Measurements from ENCODE around the gene SMARCB1. TPM values are rescaled to one million over a fixed set of nuclear protein-coding genes. Genes with fewer than 3 reads are reported as not detected.

Gene SMARCB1
- total RNA-seq, 1 donor from 2014 or later, result 52.0 TPM

GRCh38 chr22:23778577-23778900 lies 8.2 kb upstream of the SMARCB1 start:
- H3K27ac ChIP-seq (replicated peaks), result no peak overlapping the region
- intact Hi-C loops (cut with micrococcal nuclease), result no loop called here
- no peaks in the 10 kb centered on the region for H3K27me3 ChIP-seq (ENCODE audit: low read depth)
- H3K36me3 ChIP-seq, result peaks cover 7% of the 10 kb centered on the region
- peaks cover 46% of the 10 kb centered on the region for H3K4me1 ChIP-seq
- TF ChIP-seq, protein P1, sequence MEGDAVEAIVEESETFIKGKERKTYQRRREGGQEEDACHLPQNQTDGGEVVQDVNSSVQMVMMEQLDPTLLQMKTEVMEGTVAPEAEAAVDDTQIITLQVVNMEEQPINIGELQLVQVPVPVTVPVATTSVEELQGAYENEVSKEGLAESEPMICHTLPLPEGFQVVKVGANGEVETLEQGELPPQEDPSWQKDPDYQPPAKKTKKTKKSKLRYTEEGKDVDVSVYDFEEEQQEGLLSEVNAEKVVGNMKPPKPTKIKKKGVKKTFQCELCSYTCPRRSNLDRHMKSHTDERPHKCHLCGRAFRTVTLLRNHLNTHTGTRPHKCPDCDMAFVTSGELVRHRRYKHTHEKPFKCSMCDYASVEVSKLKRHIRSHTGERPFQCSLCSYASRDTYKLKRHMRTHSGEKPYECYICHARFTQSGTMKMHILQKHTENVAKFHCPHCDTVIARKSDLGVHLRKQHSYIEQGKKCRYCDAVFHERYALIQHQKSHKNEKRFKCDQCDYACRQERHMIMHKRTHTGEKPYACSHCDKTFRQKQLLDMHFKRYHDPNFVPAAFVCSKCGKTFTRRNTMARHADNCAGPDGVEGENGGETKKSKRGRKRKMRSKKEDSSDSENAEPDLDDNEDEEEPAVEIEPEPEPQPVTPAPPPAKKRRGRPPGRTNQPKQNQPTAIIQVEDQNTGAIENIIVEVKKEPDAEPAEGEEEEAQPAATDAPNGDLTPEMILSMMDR (IDR thresholded peaks at IDR 0.05; ENCODE audit: borderline replicate concordance), result no peak
- no peak overlapping the region for H3K4me3 ChIP-seq
- no peak for DNase-seq
- no peaks in the 10 kb centered on the region for H3K9me3 ChIP-seq (replicated peaks)

DNA sequence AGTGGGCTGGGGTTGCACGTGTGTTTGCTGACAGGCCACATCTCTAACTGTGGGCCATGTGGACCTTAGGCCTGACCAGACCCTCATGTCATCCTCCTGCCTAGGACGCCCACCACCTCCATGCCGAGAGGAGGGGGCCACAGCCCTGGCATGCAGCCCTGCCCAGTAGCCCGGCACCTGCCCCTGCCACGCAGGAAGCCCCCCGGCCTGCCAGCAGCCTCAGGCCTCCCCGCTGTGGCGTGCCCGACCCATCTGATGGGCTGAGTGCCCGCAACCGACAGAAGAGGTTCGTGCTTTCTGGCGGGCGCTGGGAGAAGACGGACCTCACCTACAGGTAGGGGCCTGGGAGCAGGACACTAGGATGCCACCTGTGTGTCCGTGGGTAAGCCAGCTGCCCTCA lies 7.7 kb upstream of the SMARCB1 start:
- peaks cover 7% of the 10 kb centered on the region for H3K36me3 ChIP-seq
- TF ChIP-seq, protein P1 (IDR thresholded peaks at IDR 0.05; ENCODE audit: borderline replicate concordance), result no peak
- H3K4me1 ChIP-seq, result peaks cover 40% of the 10 kb centered on the region
- no peak for DNase-seq
- H3K27ac ChIP-seq (replicated peaks), result no peak overlapping the region
- intact Hi-C loops (cut with micrococcal nuclease), result no loop called here
- no peak overlapping the region for H3K4me3 ChIP-seq
- H3K27me3 ChIP-seq (ENCODE audit: low read depth), result no peaks in the 10 kb centered on the region
- no peaks in the 10 kb centered on the region for H3K9me3 ChIP-seq (replicated peaks)

- H3K4me3 ChIP-seq, result no peak overlapping the region
- intact Hi-C loops (cut with micrococcal nuclease), result no loop called here
- TF ChIP-seq, protein P1 (IDR thresholded peaks at IDR 0.05; ENCODE audit: borderline replicate concordance), result no peak
- no peaks in the 10 kb centered on the region for H3K9me3 ChIP-seq (replicated peaks)
- H3K27me3 ChIP-seq (ENCODE audit: low read depth), result no peaks in the 10 kb centered on the region
- H3K27ac ChIP-seq (replicated peaks), result no peak overlapping the region
- DNase-seq, result no peak
- H3K4me1 ChIP-seq, result peaks cover 34% of the 10 kb centered on the region
- peaks cover 7% of the 10 kb centered on the region for H3K36me3 ChIP-seq
These were observed 7.0 kb upstream of the SMARCB1 start for GRCh38 chr22:23779731-23780130.

- Histone ChIP-seq H3K36me3 (peaks cover 7% of the 10 kb centered on the region), H3K4me3 (no peak overlapping the region), H3K4me1 (peaks cover 29% of the 10 kb centered on the region), H3K27me3 (ENCODE audit: low read depth) (no peaks in the 10 kb centered on the region), H3K9me3 (replicated peaks) (no peaks in the 10 kb centered on the region), H3K27ac (replicated peaks) (no peak overlapping the region)
- no peak for DNase-seq
- intact Hi-C loops (cut with micrococcal nuclease), result no loop called here
- TF ChIP-seq, protein P1 (IDR thresholded peaks at IDR 0.05; ENCODE audit: borderline replicate concordance), result no peak
These were observed 6.5 kb upstream of the SMARCB1 start for GRCh38 chr22:23780146-23780748.

DNA sequence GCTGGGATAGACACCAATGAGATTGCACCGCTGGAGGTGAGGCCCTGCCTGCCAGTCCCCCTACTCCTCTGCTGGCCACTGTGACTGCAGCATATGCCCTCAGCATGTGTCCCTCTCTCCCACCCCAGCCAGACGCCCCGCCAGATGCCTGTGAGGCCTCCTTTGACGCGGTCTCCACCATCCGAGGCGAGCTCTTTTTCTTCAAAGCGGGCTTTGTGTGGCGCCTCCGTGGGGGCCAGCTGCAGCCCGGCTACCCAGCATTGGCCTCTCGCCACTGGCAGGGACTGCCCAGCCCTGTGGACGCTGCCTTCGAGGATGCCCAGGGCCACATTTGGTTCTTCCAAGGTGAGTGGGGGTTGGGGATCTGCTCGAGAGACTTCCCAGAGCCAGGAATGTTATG lies 5.7 kb upstream of the SMARCB1 start:
- H3K4me3 ChIP-seq, result no peak overlapping the region
- H3K9me3 ChIP-seq (replicated peaks), result no peaks in the 10 kb centered on the region
- no peaks in the 10 kb centered on the region for H3K27me3 ChIP-seq (ENCODE audit: low read depth)
- TF ChIP-seq, protein P1 (IDR thresholded peaks at IDR 0.05; ENCODE audit: borderline replicate concordance), result no peak
- H3K4me1 ChIP-seq, result peaks cover 27% of the 10 kb centered on the region
- no peak overlapping the region for H3K27ac ChIP-seq (replicated peaks)
- peaks cover 7% of the 10 kb centered on the region for H3K36me3 ChIP-seq
- intact Hi-C loops (cut with micrococcal nuclease), result no loop called here
- DNase-seq, result no peak

Measured in left ventricle myocardium inferior (tissue), 1 donor.